Activated T-cell treated with anti-CD3 and anti-CD28 coated beads, Interleukin-2, amount 50 U/mL, for 24 hours (primary cell): ENCODE data around the gene CD38.

ENCODE experiments used
- DNase-seq: peaks from one replicate; pipeline ENCODE4 v3.0.0-alpha.2; 2020
- H3K27ac Mint-ChIP-seq: 2 replicates; pipeline ENCODE4 v1.8.0; 2020; ENCODE audit warnings: mild to moderate bottlenecking, mixed read lengths
- H3K27me3 Mint-ChIP-seq: 2 replicates; pipeline ENCODE4 v1.8.0; 2020; ENCODE audit warnings: mixed read lengths
- H3K36me3 Mint-ChIP-seq: 2 replicates; pipeline ENCODE4 v1.8.0; 2020; ENCODE audit warnings: low read depth, mixed read lengths
- H3K4me1 Mint-ChIP-seq: 2 replicates; pipeline ENCODE4 v1.8.0; 2020; ENCODE audit warnings: low read depth, mixed read lengths
- H3K4me3 Mint-ChIP-seq: 2 replicates; pipeline ENCODE4 v1.8.0; 2020; ENCODE audit warnings: mild to moderate bottlenecking, moderate library complexity, mixed read lengths
- H3K9me3 Mint-ChIP-seq: 2 replicates; pipeline ENCODE4 v1.8.0; 2020; ENCODE audit warnings: mixed read lengths

The CD38 gene

GRCh38 chr4:15901998-15902397 is 123.9 kb downstream of the CD38 start:
- DNase-seq, result no peak
- H3K9me3 Mint-ChIP-seq, result peaks cover 6% of the 10 kb centered on the region
- no peaks in the 10 kb centered on the region for H3K36me3 Mint-ChIP-seq
- no peak overlapping the region for H3K4me3 Mint-ChIP-seq
- peaks cover 67% of the 10 kb centered on the region for H3K27me3 Mint-ChIP-seq
- H3K4me1 Mint-ChIP-seq, result peaks cover 20% of the 10 kb centered on the region
- no peak overlapping the region for H3K27ac Mint-ChIP-seq

- Mint-ChIP-seq H3K9me3 (peaks cover 6% of the 10 kb centered on the region), H3K27ac (no peak overlapping the region), H3K36me3 (no peaks in the 10 kb centered on the region), H3K4me1 (peaks cover 20% of the 10 kb centered on the region), H3K4me3 (no peak overlapping the region), H3K27me3 (peaks cover 61% of the 10 kb centered on the region)
- no peak for DNase-seq
Measured at GRCh38 chr4:15902746-15903145, 124.6 kb downstream of the CD38 start.
